ENCODE results near the gene MITF.

DNA sequence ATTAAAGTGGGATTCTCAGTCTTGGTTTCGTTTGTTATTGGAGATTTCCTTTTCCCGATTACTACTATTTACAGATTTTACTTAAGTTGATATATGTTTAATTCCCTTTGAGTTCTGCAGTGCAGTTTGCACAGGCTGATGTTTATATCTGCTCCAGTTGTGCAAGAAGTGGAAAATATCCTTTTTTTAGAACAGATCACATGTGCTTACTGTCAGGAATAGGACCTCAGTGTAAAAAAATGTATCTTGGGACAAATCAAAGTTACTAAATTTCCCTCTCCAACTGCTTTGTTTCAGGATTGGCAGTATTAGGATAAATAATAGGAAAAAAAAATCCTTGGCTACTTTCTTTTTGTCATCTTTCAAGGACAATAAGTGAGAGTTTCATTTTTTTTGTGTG lies 6.9 kb downstream of the MITF start:
- TF ChIP-seq HNF4G (IDR thresholded peaks at IDR 0.05) (no peak), RAD21 (IDR thresholded peaks at IDR 0.05) (no peak), SP1 (IDR thresholded peaks at IDR 0.05) (no peak), FOXA2 (IDR thresholded peaks at IDR 0.05) (no peak)
- TF ChIP-seq, protein P1, sequence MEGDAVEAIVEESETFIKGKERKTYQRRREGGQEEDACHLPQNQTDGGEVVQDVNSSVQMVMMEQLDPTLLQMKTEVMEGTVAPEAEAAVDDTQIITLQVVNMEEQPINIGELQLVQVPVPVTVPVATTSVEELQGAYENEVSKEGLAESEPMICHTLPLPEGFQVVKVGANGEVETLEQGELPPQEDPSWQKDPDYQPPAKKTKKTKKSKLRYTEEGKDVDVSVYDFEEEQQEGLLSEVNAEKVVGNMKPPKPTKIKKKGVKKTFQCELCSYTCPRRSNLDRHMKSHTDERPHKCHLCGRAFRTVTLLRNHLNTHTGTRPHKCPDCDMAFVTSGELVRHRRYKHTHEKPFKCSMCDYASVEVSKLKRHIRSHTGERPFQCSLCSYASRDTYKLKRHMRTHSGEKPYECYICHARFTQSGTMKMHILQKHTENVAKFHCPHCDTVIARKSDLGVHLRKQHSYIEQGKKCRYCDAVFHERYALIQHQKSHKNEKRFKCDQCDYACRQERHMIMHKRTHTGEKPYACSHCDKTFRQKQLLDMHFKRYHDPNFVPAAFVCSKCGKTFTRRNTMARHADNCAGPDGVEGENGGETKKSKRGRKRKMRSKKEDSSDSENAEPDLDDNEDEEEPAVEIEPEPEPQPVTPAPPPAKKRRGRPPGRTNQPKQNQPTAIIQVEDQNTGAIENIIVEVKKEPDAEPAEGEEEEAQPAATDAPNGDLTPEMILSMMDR (IDR thresholded peaks at IDR 0.05; ENCODE audit: low read depth, low read length, missing input control): no peak
- TF ChIP-seq, protein P2, sequence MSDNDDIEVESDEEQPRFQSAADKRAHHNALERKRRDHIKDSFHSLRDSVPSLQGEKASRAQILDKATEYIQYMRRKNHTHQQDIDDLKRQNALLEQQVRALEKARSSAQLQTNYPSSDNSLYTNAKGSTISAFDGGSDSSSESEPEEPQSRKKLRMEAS (IDR thresholded peaks at IDR 0.05): no peak
- TF ChIP-seq, protein P3, sequence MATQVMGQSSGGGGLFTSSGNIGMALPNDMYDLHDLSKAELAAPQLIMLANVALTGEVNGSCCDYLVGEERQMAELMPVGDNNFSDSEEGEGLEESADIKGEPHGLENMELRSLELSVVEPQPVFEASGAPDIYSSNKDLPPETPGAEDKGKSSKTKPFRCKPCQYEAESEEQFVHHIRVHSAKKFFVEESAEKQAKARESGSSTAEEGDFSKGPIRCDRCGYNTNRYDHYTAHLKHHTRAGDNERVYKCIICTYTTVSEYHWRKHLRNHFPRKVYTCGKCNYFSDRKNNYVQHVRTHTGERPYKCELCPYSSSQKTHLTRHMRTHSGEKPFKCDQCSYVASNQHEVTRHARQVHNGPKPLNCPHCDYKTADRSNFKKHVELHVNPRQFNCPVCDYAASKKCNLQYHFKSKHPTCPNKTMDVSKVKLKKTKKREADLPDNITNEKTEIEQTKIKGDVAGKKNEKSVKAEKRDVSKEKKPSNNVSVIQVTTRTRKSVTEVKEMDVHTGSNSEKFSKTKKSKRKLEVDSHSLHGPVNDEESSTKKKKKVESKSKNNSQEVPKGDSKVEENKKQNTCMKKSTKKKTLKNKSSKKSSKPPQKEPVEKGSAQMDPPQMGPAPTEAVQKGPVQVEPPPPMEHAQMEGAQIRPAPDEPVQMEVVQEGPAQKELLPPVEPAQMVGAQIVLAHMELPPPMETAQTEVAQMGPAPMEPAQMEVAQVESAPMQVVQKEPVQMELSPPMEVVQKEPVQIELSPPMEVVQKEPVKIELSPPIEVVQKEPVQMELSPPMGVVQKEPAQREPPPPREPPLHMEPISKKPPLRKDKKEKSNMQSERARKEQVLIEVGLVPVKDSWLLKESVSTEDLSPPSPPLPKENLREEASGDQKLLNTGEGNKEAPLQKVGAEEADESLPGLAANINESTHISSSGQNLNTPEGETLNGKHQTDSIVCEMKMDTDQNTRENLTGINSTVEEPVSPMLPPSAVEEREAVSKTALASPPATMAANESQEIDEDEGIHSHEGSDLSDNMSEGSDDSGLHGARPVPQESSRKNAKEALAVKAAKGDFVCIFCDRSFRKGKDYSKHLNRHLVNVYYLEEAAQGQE (IDR thresholded peaks at IDR 0.05): no peak
- TF ChIP-seq, protein P4, sequence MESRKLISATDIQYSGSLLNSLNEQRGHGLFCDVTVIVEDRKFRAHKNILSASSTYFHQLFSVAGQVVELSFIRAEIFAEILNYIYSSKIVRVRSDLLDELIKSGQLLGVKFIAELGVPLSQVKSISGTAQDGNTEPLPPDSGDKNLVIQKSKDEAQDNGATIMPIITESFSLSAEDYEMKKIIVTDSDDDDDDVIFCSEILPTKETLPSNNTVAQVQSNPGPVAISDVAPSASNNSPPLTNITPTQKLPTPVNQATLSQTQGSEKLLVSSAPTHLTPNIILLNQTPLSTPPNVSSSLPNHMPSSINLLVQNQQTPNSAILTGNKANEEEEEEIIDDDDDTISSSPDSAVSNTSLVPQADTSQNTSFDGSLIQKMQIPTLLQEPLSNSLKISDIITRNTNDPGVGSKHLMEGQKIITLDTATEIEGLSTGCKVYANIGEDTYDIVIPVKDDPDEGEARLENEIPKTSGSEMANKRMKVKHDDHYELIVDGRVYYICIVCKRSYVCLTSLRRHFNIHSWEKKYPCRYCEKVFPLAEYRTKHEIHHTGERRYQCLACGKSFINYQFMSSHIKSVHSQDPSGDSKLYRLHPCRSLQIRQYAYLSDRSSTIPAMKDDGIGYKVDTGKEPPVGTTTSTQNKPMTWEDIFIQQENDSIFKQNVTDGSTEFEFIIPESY (IDR thresholded peaks at IDR 0.05): no peak
